Endothelial cell (in vitro differentiated cells): ENCODE data around the gene DTNA. TPM values are rescaled to one million over a fixed set of nuclear protein-coding genes. Genes with fewer than 3 reads are reported as not detected.
"Not testable (repeated sequence)": the region's sequence is repeated elsewhere in the genome, so short reads cannot be mapped to it uniquely, and the experiment has no call there.

Source experiments
- DNase-seq: peaks from one replicate; pipeline ENCODE4 v3.0.0; 2021; ENCODE audit warnings: low spot score
- H3K27ac Mint-ChIP-seq: one replicate; pipeline ENCODE4 v1.8.0; 2021; ENCODE audit warnings: mixed read lengths, inconsistent platforms; ENCODE audit not compliant: unreplicated experiment
- H3K27me3 Mint-ChIP-seq: one replicate; pipeline ENCODE4 v1.8.0; 2021; ENCODE audit warnings: mild to moderate bottlenecking, moderate library complexity, mixed read lengths, inconsistent platforms; ENCODE audit not compliant: unreplicated experiment
- H3K36me3 Mint-ChIP-seq: one replicate; pipeline ENCODE4 v1.8.0; 2021; ENCODE audit warnings: mild to moderate bottlenecking, low read depth, mixed read lengths, inconsistent platforms; ENCODE audit not compliant: unreplicated experiment
- H3K4me1 Mint-ChIP-seq: one replicate; pipeline ENCODE4 v1.8.0; 2021; ENCODE audit warnings: mild to moderate bottlenecking, mixed read lengths, inconsistent platforms; ENCODE audit not compliant: unreplicated experiment
- H3K4me3 Mint-ChIP-seq: one replicate; pipeline ENCODE4 v1.8.0; 2021; ENCODE audit warnings: mild to moderate bottlenecking, mixed read lengths, inconsistent platforms; ENCODE audit not compliant: unreplicated experiment
- H3K9me3 Mint-ChIP-seq: one replicate; pipeline ENCODE4 v1.8.0; 2021; ENCODE audit warnings: mixed read lengths, inconsistent platforms; ENCODE audit not compliant: unreplicated experiment
- CTCF ChIP-seq: fragments of 200-600 bp; sonication (generic); IDR thresholded peaks from one replicate; pipeline ENCODE4 v1.5.0; 2021; ENCODE audit warnings: antibody characterized with exemption; ENCODE audit not compliant: unreplicated experiment
- total RNA-seq: library from RNA; stranded (reverse); fragmentation: NEBNext Ultra II Directional; extraction: Animal tissue kit (Norgen Biotek cat#: 25700); gene quantifications from one replicate; pipeline ENCODE4 v1.2.1, GENCODE V29; 2021; ENCODE audit not compliant: unreplicated experiment

Gene DTNA
- total RNA-seq, 1 donor from 2014 or later, result 17.9 TPM

GRCh38 chr18:34921811-34922385, 211.8 kb downstream of the DTNA start:
- H3K4me3 Mint-ChIP-seq, result no peak overlapping the region
- no peaks in the 10 kb centered on the region for H3K27me3 Mint-ChIP-seq
- H3K36me3 Mint-ChIP-seq, result no peaks in the 10 kb centered on the region
- no peaks in the 10 kb centered on the region for H3K9me3 Mint-ChIP-seq
- DNase-seq, result no peak
- no peak overlapping the region for H3K27ac Mint-ChIP-seq
- TF ChIP-seq CTCF, result no peak
- no peaks in the 10 kb centered on the region for H3K4me1 Mint-ChIP-seq

- DNase-seq, H3K4me1 Mint-ChIP-seq, H3K27me3 Mint-ChIP-seq, H3K9me3 Mint-ChIP-seq, H3K27ac Mint-ChIP-seq, H3K4me3 Mint-ChIP-seq, H3K36me3 Mint-ChIP-seq: not testable (repeated sequence)
Measured at GRCh38 chr18:34922594-34922993, 212.5 kb downstream of the DTNA start.

DNA sequence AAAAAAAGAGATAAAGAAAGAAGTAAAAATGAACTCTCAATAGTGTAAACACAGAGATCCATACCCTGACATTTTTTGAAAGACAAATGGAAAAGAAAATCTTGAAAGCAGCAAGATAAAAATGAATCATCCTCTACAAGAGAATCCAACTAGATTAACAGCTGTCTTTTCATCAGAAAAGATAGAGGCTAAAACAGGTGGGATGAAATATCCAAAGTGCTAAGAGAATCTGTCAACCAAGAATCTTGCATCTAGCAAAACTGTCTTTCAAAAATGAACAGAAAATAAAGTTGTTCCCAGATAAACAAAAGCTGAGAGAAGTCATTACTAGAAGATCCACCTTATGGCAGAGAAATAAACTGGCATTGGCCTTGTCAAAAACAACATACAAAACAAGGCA, 213.8 kb downstream of the DTNA start:
- Mint-ChIP-seq H3K4me3 (no peak overlapping the region), H3K36me3 (no peaks in the 10 kb centered on the region), H3K27me3 (no peaks in the 10 kb centered on the region), H3K27ac (no peak overlapping the region), H3K4me1 (no peaks in the 10 kb centered on the region), H3K9me3 (no peaks in the 10 kb centered on the region)
- no peak for DNase-seq
- no peak for TF ChIP-seq CTCF

DNA sequence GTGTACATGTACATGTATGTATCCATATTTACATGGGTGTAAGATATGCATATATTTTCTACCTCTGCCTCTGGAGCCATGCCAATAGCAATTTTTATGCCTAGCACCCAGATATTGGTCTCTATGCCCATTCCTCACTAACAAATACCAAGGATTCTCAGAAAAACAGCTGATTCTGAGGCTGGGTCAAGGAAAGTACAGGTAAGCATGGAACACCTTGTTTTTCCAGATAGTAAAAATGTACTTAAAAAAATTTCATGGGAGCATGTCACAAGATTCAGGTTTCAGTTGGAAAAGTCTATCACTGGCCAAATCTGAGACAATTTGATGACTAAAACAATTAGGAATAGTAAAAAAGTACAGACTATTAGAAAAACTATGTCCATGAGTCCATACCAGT, 216.6 kb downstream of the DTNA start:
- no peaks in the 10 kb centered on the region for H3K4me1 Mint-ChIP-seq
- H3K9me3 Mint-ChIP-seq, result no peaks in the 10 kb centered on the region
- H3K27me3 Mint-ChIP-seq, result no peaks in the 10 kb centered on the region
- TF ChIP-seq CTCF, result no peak
- DNase-seq, result no peak
- no peak overlapping the region for H3K4me3 Mint-ChIP-seq
- no peak overlapping the region for H3K27ac Mint-ChIP-seq
- no peaks in the 10 kb centered on the region for H3K36me3 Mint-ChIP-seq

DNA sequence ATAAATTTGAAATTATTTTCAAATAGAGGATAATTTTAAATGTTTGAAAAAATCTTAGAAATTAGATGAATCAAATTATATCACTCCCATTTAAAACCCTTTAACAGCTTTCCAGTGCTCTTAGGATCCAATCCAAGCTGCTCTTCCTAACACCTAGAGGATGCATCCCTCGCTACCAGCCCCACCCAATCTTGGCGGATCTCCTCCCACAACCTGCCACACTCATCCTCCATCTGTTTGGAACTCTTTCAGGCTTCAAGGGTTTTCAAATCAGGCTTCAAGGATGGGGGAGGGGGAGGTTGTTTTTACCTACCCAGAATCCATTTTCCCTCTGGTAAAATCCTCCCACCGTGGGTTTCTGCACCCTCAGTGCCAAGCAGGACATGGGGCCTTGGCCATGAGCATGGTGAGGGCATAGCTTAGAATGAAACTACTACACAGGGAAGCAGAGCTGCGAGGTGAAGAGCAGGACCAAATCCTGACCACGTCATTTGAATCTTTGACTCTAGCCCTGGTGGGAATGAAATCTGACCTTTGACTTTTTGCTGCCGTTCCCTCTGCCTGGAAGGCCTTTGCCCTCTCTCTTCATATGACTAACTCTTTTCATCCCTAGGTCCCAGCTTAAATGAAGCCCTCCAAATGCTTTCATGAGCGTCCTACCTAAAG, 218.1 kb downstream of the DTNA start:
- DNase-seq, result no peak
- Mint-ChIP-seq H3K27ac (no peak overlapping the region), H3K36me3 (no peaks in the 10 kb centered on the region), H3K27me3 (no peaks in the 10 kb centered on the region), H3K9me3 (no peaks in the 10 kb centered on the region), H3K4me3 (no peak overlapping the region), H3K4me1 (no peaks in the 10 kb centered on the region)
- TF ChIP-seq CTCF, result no peak
